Calu3 (cell line): ENCODE data around the gene LKAAEAR1. TPM values are rescaled to one million over a fixed set of nuclear protein-coding genes. Genes with fewer than 3 reads are reported as not detected.

Experiments
- BruUV-seq: library from RNA; stranded (reverse); fragments of 400-500 nt; replicated peaks from 2 replicates; lab custom pipeline; 2021; lab: Mats Ljungman, UMichigan
- CTCF ChIA-PET: fragments of 300-600 bp; sonication (Branson Sonifier 250); formaldehyde crosslinking; loops from one replicate; lab custom pipeline; 2022; ENCODE audit warnings: antibody characterized with exemption; lab: Charles Lee
- DNase-seq: peaks from one replicate; pipeline ENCODE4 v3.0.0; 2022
- H3K27ac Mint-ChIP-seq: one replicate; pipeline ENCODE4 v1.8.0; 2022; ENCODE audit warnings: mixed read lengths; ENCODE audit not compliant: unreplicated experiment
- H3K27me3 Mint-ChIP-seq: one replicate; pipeline ENCODE4 v1.8.0; 2022; ENCODE audit warnings: mixed read lengths; ENCODE audit not compliant: unreplicated experiment
- H3K36me3 Mint-ChIP-seq: one replicate; pipeline ENCODE4 v1.8.0; 2022; ENCODE audit warnings: mild to moderate bottlenecking, moderate library complexity, mixed read lengths; ENCODE audit not compliant: insufficient read depth, unreplicated experiment
- H3K4me1 Mint-ChIP-seq: one replicate; pipeline ENCODE4 v1.8.0; 2022; ENCODE audit warnings: mild to moderate bottlenecking, low read depth, mixed read lengths; ENCODE audit not compliant: unreplicated experiment
- H3K4me3 Mint-ChIP-seq: one replicate; pipeline ENCODE4 v1.8.0; 2022; ENCODE audit warnings: mild to moderate bottlenecking, low read depth, moderate library complexity, mixed read lengths; ENCODE audit not compliant: unreplicated experiment
- H3K9me3 Mint-ChIP-seq: one replicate; pipeline ENCODE4 v1.8.0; 2022; ENCODE audit warnings: low read depth, mixed read lengths; ENCODE audit not compliant: unreplicated experiment
- CTCF ChIP-seq: fragments of 200-600 bp; IDR thresholded peaks from one replicate; pipeline ENCODE4 v1.8.0; 2022; ENCODE audit warnings: antibody characterized with exemption; ENCODE audit not compliant: unreplicated experiment
- intact Hi-C: fragments of 100-400 bp; cut with micrococcal nuclease; formaldehyde crosslinking; loops from one replicate; pipeline ENCODE4 v1.10.0; 2022; ENCODE audit not compliant: unreplicated experiment
- total RNA-seq: library from RNA; stranded (reverse); gene quantifications from 2 replicates; pipeline ENCODE4 v1.2.3, GENCODE V29; 2022

LKAAEAR1 gene
- total RNA-seq, 1 experiment from 2014 or later = not detected

DNA sequence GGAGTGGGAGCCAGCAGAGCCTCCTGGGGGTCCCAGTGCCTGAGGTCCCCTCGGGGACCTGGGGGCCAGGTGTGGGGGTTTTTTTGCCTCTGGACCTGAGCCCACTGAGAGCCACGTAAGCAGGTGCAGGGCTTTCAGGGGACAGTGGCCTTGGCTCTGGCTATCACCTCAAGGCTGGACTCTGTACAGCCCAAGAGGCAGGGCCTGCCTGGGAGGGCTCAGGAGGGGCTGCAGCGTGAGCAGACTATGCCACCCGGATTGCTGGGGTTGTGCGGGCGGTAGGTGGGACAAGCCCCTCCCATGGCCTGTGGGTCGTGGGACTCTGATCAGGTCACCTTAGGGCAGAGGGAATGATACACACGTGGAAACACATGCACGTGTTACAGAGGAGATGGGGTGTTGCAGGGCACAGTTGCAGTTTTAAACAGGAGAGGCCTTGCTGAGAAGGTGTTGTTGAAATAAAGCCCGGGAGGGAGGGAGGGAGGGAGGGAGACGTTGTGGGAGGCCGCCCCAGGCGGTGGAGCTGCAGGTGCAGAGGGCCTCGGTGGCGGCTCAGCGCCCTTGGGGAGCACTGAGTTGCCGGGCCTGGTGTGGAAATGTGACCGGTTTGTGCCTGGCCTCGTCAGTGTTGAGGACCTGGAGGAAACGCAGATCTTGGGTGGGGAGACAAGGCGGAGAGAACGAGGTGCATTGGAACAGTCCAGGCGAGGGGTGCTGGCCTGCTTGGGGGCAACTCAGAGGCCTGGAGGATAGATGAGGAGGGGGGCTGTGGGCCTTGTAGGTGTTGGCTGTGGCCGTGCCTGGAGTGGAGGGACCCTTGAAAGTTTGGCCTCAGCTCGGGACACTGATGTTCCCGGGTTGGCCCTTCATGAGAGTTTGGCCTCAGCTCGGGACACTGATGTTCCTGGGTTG lies 18.9 kb downstream of the LKAAEAR1 start:
- intact Hi-C loops = no loop called here
- CTCF ChIA-PET = interaction anchor here (0.9 to 1.2 kb wide), 6 partner anchors 10 to 527 kb away, joined by 3 to 4 read pairs (median 3); no protein-coding TSS in a partner anchor

GRCh38 chr20:64064145-64064698 lies 20.0 kb downstream of the LKAAEAR1 start:
- CTCF ChIA-PET = interaction anchor here (0.9 kb wide), 2 partner anchors 10 to 526 kb away, joined by 3 to 4 read pairs; no protein-coding TSS in a partner anchor
- H3K27me3 Mint-ChIP-seq = no peaks in the 10 kb centered on the region
- intact Hi-C loops = no loop called here
- peaks cover 51% of the 10 kb centered on the region for H3K36me3 Mint-ChIP-seq
- H3K4me3 Mint-ChIP-seq = peak overlapping the region; percentile 72
- DNase-seq = peak; percentile 67
- no peaks in the 10 kb centered on the region for H3K9me3 Mint-ChIP-seq
- H3K27ac Mint-ChIP-seq = peak overlapping the region; percentile 45
- TF ChIP-seq CTCF = no peak
- H3K4me1 Mint-ChIP-seq = peaks cover 47% of the 10 kb centered on the region
- BruUV-seq = no TSS peak

More for the DNA sequence above, 18.9 kb downstream of the LKAAEAR1 start:
- H3K4me3 Mint-ChIP-seq = peak overlapping the region; percentile 44
- H3K36me3 Mint-ChIP-seq = peaks cover 51% of the 10 kb centered on the region
- peak overlapping the region; percentile 61 for H3K27ac Mint-ChIP-seq
- DNase-seq = no peak
- H3K4me1 Mint-ChIP-seq = peaks cover 47% of the 10 kb centered on the region
- no peak for TF ChIP-seq CTCF
- BruUV-seq = no TSS peak
- H3K27me3 Mint-ChIP-seq = no peaks in the 10 kb centered on the region
- H3K9me3 Mint-ChIP-seq = no peaks in the 10 kb centered on the region

DNA sequence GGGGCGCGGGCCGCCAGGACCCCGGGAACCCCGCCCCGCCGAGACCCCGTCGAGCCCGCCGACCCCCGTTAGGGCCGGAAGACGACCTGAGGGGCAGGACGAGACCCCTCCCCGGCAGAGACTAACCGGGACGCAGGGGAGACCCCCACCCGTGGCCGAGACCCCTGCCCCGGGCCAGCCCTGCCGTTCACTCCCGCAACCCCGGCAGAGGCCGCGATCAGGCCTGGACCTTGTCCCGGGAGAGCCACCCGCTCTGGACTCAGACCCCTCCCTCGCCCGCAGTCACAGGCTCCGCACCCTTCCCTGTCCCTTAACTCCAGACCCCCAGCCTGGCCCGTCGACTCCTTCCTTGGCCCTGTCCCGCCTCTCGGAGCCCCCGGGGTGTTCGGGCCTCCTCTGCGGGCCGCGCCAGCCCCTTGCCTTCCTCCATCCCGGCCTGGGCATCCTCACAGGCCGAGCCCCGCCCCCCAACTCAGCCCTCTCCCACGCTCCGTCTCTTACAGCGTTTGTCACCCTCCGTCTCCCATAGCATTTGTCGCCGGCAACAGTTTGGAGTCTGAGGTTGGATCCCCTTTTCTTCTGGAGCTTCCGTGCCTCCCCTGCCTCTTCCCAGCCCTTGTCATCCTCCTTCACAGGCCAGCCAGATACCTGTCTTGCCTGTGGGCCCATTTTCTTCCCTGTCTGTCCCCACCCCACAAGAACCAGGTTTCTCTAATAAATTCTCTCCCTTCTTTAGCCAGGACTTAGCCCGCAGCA lies 20.6 kb downstream of the LKAAEAR1 start:
- Mint-ChIP-seq H3K4me1 (peaks cover 50% of the 10 kb centered on the region), H3K36me3 (peaks cover 50% of the 10 kb centered on the region), H3K27ac (peak overlapping the region; percentile 24), H3K4me3 (peak overlapping the region; percentile 72), H3K9me3 (no peaks in the 10 kb centered on the region), H3K27me3 (no peaks in the 10 kb centered on the region)
- CTCF ChIA-PET = interaction anchor here (1.0 to 1.6 kb wide), 5 partner anchors 10 to 25 kb away, joined by 3 to 7 read pairs (median 6); partner anchors contain the start of gene LKAAEAR1
- intact Hi-C loops = no loop called here
- peak; percentile 56 for DNase-seq
- TF ChIP-seq CTCF = no peak
- BruUV-seq = TSS peak; percentile 87
